Endothelial cell of hepatic sinusoid (primary cell): Measurements from ENCODE around the gene SLC9A3.
"Not testable (repeated sequence)": the region's sequence is repeated elsewhere in the genome, so short reads cannot be mapped to it uniquely, and the experiment has no call there.

Source experiments
- in situ Hi-C: cut with HindIII; loops from 2 replicates; pipeline ENCODE4 v1.10.0; 2017; ENCODE audit warnings: low sequenced_read_pairs

SLC9A3 gene

GRCh38 chr5:524234-524972 is at the start of gene SLC9A3:
Gene SLC9A3 (minus strand): TSS chr5:524449.
- in situ Hi-C loops, result loop anchor here (25.0 kb wide), 1 partner anchor 238 kb away; no protein-coding TSS in a partner anchor

- in situ Hi-C loops, result no loop called here
These were observed 49.7 kb upstream of the SLC9A3 start for GRCh38 chr5:573976-574375.

GRCh38 chr5:573206-573605 is 49.0 kb upstream of the SLC9A3 start:
- in situ Hi-C loops, result no loop called here

GRCh38 chr5:572398-573019 is 48.3 kb upstream of the SLC9A3 start:
- in situ Hi-C loops, result no loop called here

GRCh38 chr5:571791-572190 is 47.5 kb upstream of the SLC9A3 start:
- in situ Hi-C loops, result no loop called here

- in situ Hi-C loops, result no loop called here
These were observed 46.6 kb upstream of the SLC9A3 start for GRCh38 chr5:570886-571285.

- in situ Hi-C loops, result no loop called here
These were observed 46.2 kb upstream of the SLC9A3 start for GRCh38 chr5:570446-570845.

GRCh38 chr5:569868-570361 is 45.7 kb upstream of the SLC9A3 start:
- in situ Hi-C loops, result no loop called here

- in situ Hi-C loops, result no loop called here
These were observed 45.2 kb upstream of the SLC9A3 start for GRCh38 chr5:569358-569867.

- in situ Hi-C loops, result no loop called here
These were observed 44.6 kb upstream of the SLC9A3 start for GRCh38 chr5:568809-569208.

GRCh38 chr5:568061-568781 is 44.0 kb upstream of the SLC9A3 start:
- in situ Hi-C loops, result no loop called here

- in situ Hi-C loops, result no loop called here
These were observed 43.4 kb upstream of the SLC9A3 start for GRCh38 chr5:567664-568060.

GRCh38 chr5:566636-567309 is 42.5 kb upstream of the SLC9A3 start:
- in situ Hi-C loops, result no loop called here

GRCh38 chr5:565782-566440 is 41.7 kb upstream of the SLC9A3 start:
- in situ Hi-C loops, result no loop called here

GRCh38 chr5:561408-561807 is 37.2 kb upstream of the SLC9A3 start:
- in situ Hi-C loops, result no loop called here

GRCh38 chr5:560792-561166 is 36.5 kb upstream of the SLC9A3 start:
- in situ Hi-C loops, result no loop called here

- in situ Hi-C loops, result no loop called here
These were observed 34.7 kb upstream of the SLC9A3 start for GRCh38 chr5:558871-559503.

GRCh38 chr5:558326-558725 is 34.1 kb upstream of the SLC9A3 start:
- in situ Hi-C loops, result no loop called here

GRCh38 chr5:557917-558316 is 33.7 kb upstream of the SLC9A3 start:
- in situ Hi-C loops, result not testable (repeated sequence)

- in situ Hi-C loops, result no loop called here
These were observed 32.7 kb upstream of the SLC9A3 start for GRCh38 chr5:556909-557441.
